ENCODE data around the gene SMPD3.

DNA sequence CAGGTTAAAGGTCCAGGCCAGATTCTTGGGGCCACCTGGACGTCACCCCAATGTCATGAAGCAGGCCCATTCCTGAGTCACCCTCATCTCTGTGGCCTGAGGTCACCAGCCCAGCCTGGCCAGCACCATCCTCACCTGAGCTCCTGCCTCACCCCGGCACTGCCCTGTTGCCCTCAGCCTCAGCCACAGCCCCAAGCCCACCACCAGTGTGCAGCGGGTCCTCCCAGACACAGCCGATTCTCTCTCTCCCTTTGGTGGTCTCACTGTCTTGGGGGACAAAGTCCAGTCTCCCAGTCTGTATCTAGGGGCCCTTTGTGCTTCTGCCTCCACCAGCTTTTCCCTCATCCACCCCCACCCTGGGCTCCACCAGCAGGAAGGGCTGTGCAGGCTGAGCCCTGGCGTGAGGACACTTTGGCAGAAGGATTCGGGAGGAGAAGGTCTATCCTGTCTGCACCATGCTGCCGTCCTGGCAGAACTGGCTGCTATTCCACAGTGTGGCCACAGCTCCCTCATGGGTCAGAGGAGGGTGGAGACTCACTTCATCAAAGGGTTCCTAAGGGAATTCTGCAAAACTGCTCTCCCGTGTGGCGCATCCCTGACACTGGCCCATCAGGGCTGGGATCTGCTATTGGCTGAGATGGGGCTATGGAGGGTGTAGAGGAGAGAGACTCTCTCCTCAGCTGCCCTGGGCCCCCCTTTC lies 73.2 kb downstream of the SMPD3 start:
- TF ChIP-seq CTCF (IDR thresholded peaks at IDR 0.05) (no peak), POLR2A (IDR thresholded peaks at IDR 0.05) (no peak)
